B cell (primary cell): ENCODE data around the gene AK1. TPM values are rescaled to one million over a fixed set of nuclear protein-coding genes. Genes with fewer than 3 reads are reported as not detected.
A peak's percentile ranks its signal among the peaks of the same experiment; 100 is the strongest.

Source experiments
- ATAC-seq: fragments of 200-7000 bp; cut with Tn5 transposase; one replicate; pipeline ENCODE4 v1.10.0; 2021; ENCODE audit warnings: low read depth, mild to moderate bottlenecking, moderate number of reproducible peaks, moderate library complexity
- CTCF ChIA-PET: fragments of 350-600 bp; sonication (Branson Sonifier 250); formaldehyde crosslinking; loops from one replicate; lab custom pipeline; 2021; ENCODE audit warnings: antibody characterized with exemption, inconsistent platforms; lab: Charles Lee
- POLR2A ChIA-PET: fragments of 350-600 bp; sonication (Branson Sonifier 250); formaldehyde crosslinking; loops from one replicate; lab custom pipeline; 2021; ENCODE audit warnings: antibody characterized with exemption; lab: Charles Lee
- DNase-seq: peaks from one replicate; pipeline ENCODE4 v3.0.0; 2013
- H2AFZ ChIP-seq: 2 replicates; pipeline ENCODE4 v1.6.1; 2012; ENCODE audit warnings: mild to moderate bottlenecking, low read depth, low read length; ENCODE audit not compliant: insufficient read depth, poor library complexity, severe bottlenecking
- H3K27ac ChIP-seq, 2 donors: 1 replicate in 1 of 2; 2 replicates in 1 of 2; pipeline ENCODE4 v1.5.1; 2012 to 2013; ENCODE audit warnings: low read length in 2 of 2, mild to moderate bottlenecking in 2 of 2, moderate library complexity in 1 of 2
- H3K27me3 ChIP-seq, 4 experiments: fragments of 200-600 bp in 1 of 4; sonication (generic) in 1 of 4; replicated peaks in 1 of 4; 1 replicate in 2 of 4; 2 replicates in 2 of 4; pipeline versions ENCODE4 v1.6.1 to v1.7.0; 2013 to 2016; ENCODE audit warnings: low read length in 3 of 4, mild to moderate bottlenecking in 2 of 4, mixed read lengths in 1 of 4, moderate library complexity in 1 of 4; ENCODE audit not compliant: insufficient read depth in 4 of 4, control insufficient read depth in 3 of 4; ENCODE audit errors: control extremely low read depth in 1 of 4
- H3K36me3 ChIP-seq, 2 experiments: replicated peaks in 1 of 2; 1 replicate in 1 of 2; 2 replicates in 1 of 2; pipeline versions ENCODE4 v1.6.1 to v1.7.1; 2013; ENCODE audit warnings: low read length in 1 of 2; ENCODE audit not compliant: insufficient read depth in 2 of 2, control insufficient read depth in 1 of 2; ENCODE audit errors: control extremely low read depth in 1 of 2, extremely low read depth in 1 of 2
- H3K4me1 ChIP-seq, 2 donors: fragments of 200-600 bp in 1 of 2; sonication (generic) in 1 of 2; 1 replicate in 1 of 2; 2 replicates in 1 of 2; pipeline versions ENCODE4 v1.5.1 to v1.6.1; 2013 to 2017; ENCODE audit warnings: low read length in 2 of 2; ENCODE audit not compliant: control insufficient read depth in 2 of 2, insufficient read depth in 2 of 2
- H3K4me2 ChIP-seq: replicated peaks from 2 replicates; pipeline ENCODE3; 2012; ENCODE audit warnings: mild to moderate bottlenecking, low read depth, low read length; ENCODE audit not compliant: poor library complexity, severe bottlenecking
- H3K4me3 ChIP-seq, 5 experiments: fragments of 200-600 bp in 1 of 5; sonication (generic) in 1 of 5; 1 replicate in 3 of 5; 2 replicates in 2 of 5; pipeline versions ENCODE4 v1.5.1 to v1.7.0; 2011 to 2016; ENCODE audit warnings: low read length in 4 of 5, mild to moderate bottlenecking in 4 of 5, low read depth in 2 of 5, control low read depth in 1 of 5, moderate library complexity in 1 of 5; ENCODE audit not compliant: insufficient read depth in 1 of 5; ENCODE audit errors: control extremely low read depth in 1 of 5, extremely low read depth in 1 of 5
- H3K79me2 ChIP-seq: fragments of 200-600 bp; sonication (generic); one replicate; pipeline ENCODE4 v1.6.0; 2016; ENCODE audit warnings: low read length; ENCODE audit not compliant: control insufficient read depth, insufficient read depth
- H3K9ac ChIP-seq: fragments of 200-600 bp; sonication (generic); 2 replicates; pipeline ENCODE4 v1.6.1; 2017; ENCODE audit warnings: mild to moderate bottlenecking, low read length, moderate library complexity
- H3K9me3 ChIP-seq, 3 donors: one replicate each; pipeline versions ENCODE4 v1.6.1 to v1.7.1; 2013; ENCODE audit warnings: low read length in 2 of 3; ENCODE audit not compliant: control insufficient read depth in 2 of 3, insufficient read depth in 1 of 3; ENCODE audit errors: control extremely low read depth in 1 of 3
- H4K20me1 ChIP-seq: 2 replicates; pipeline ENCODE4 v1.6.0; 2012; ENCODE audit warnings: mild to moderate bottlenecking, low read length; ENCODE audit not compliant: insufficient read depth, control insufficient read depth, poor library complexity, severe bottlenecking
- H3K27ac Mint-ChIP-seq: one replicate; pipeline ENCODE4 v1.8.0; 2021; ENCODE audit warnings: mixed read lengths
- H3K27me3 Mint-ChIP-seq: one replicate; pipeline ENCODE4 v1.8.0; 2021; ENCODE audit warnings: mixed read lengths
- H3K4me1 Mint-ChIP-seq: one replicate; pipeline ENCODE4 v1.8.0; 2021; ENCODE audit warnings: mixed read lengths
- H3K4me3 Mint-ChIP-seq: one replicate; pipeline ENCODE4 v1.8.0; 2021; ENCODE audit warnings: mixed read lengths
- H3K9me3 Mint-ChIP-seq: one replicate; pipeline ENCODE4 v1.8.0; 2022; ENCODE audit warnings: mixed read lengths; ENCODE audit not compliant: insufficient read depth
- CTCF ChIP-seq: fragments of 200-600 bp; IDR thresholded peaks from one replicate; pipeline ENCODE4 v1.8.0; 2022; ENCODE audit warnings: antibody characterized with exemption, mild to moderate bottlenecking
- EZH2 ChIP-seq: IDR thresholded peaks from 2 replicates; pipeline ENCODE4 v1.6.1; 2012; ENCODE audit warnings: borderline replicate concordance, low read depth, mild to moderate bottlenecking, moderate library complexity, low read length; ENCODE audit not compliant: insufficient read depth, poor library complexity, severe bottlenecking
- WGBS: methylation state at CpG from one replicate; pipeline ENCODE4 v1.1.5; 2013; ENCODE audit warnings: missing lambda C conversion rate; ENCODE audit not compliant: insufficient coverage; 5-methylcytosine and 5-hydroxymethylcytosine counted together
- intact Hi-C: fragments of 100-400 bp; cut with micrococcal nuclease; formaldehyde crosslinking; loops from one replicate; pipeline ENCODE4 v1.10.0; 2022
- polyA plus RNA-seq: library from polyadenylated mRNA; depleted of rRNA; stranded (reverse); fragments of >200 nt; gene quantifications from 2 replicates; pipeline ENCODE4 v1.2.3, GENCODE V29; 2012
- total RNA-seq, 2 donors: library from RNA; stranded (reverse); fragments of 120-200 nt in 1 of 2; gene quantifications; 1 replicate in 1 of 2; 2 replicates in 1 of 2; pipeline versions ENCODE4 v1.2.3 to v1.2.4, GENCODE V29; 2013 to 2022

Gene AK1
- total and polyA plus RNA-seq, 2 donors (not counting 1 experiment from before 2014, with no cell fraction given) = 28.0 to 31.8 TPM

- no peaks in the 10 kb centered on the region for H3K36me3 ChIP-seq
- peak overlapping the region; percentile 64 for H2AFZ ChIP-seq
- H3K9me3 Mint-ChIP-seq = no peaks in the 10 kb centered on the region
- no peaks in the 10 kb centered on the region for H3K9me3 ChIP-seq
- no peaks in the 10 kb centered on the region for H4K20me1 ChIP-seq
- no peak overlapping the region for H3K27ac ChIP-seq
- peaks cover 21 to 36% of the 10 kb centered on the region in 2 donors for H3K4me1 ChIP-seq
- peaks cover 26% of the 10 kb centered on the region for H3K4me1 Mint-ChIP-seq
- peak overlapping the region; percentile 32 for H3K27ac Mint-ChIP-seq
- H3K9ac ChIP-seq = no peak overlapping the region
- intact Hi-C loops = no loop called here
- peaks cover 0 to 12% (median 3%) of the 10 kb centered on the region in 4 experiments for H3K27me3 ChIP-seq
- WGBS = 88% methylated on average over 15 of the region's 18 CpGs
- peaks cover 4% of the 10 kb centered on the region for H3K79me2 ChIP-seq
- H3K4me3 ChIP-seq = peak overlapping the region in 1 of 5 experiments; percentile 30
- DNase-seq = no peak
- H3K4me2 ChIP-seq = peak overlapping the region; percentile 79
- CTCF ChIA-PET = interaction anchor here (1.2 to 1.4 kb wide), 2 partner anchors 9 to 143 kb away, joined by 3 read pairs; partner anchors contain the start of gene TOR2A
- ATAC-seq = no peak
- no peaks in the 10 kb centered on the region for H3K27me3 Mint-ChIP-seq
- H3K4me3 Mint-ChIP-seq = peak overlapping the region; percentile 69
- POLR2A ChIA-PET = no interaction called here
- no peak for TF ChIP-seq EZH2
- TF ChIP-seq CTCF = no peak
Observed at GRCh38 chr9:127878001-127878651, 651 bp upstream of the AK1 start.

GRCh38 chr9:127876764-127877562, 512 bp downstream of the AK1 start:
- Histone ChIP-seq H3K9ac (peak overlapping the region; percentile 32), H3K27me3 (peaks cover 0 to 12% (median 3%) of the 10 kb centered on the region in 4 experiments), H4K20me1 (no peaks in the 10 kb centered on the region), H3K36me3 (no peaks in the 10 kb centered on the region), H3K4me1 (peaks cover 21 to 30% of the 10 kb centered on the region in 2 donors), H3K9me3 (no peaks in the 10 kb centered on the region), H2AFZ (peak overlapping the region; percentile 64), H3K27ac (no peak overlapping the region), H3K4me3 (peak overlapping the region in 3 of 5 experiments; percentile 25 to 34 (median 30)), H3K4me2 (peak overlapping the region; percentile 79), H3K79me2 (peaks cover 4% of the 10 kb centered on the region)
- Mint-ChIP-seq H3K9me3 (no peaks in the 10 kb centered on the region), H3K27ac (peak overlapping the region; percentile 26), H3K4me3 (peak overlapping the region; percentile 75), H3K4me1 (peaks cover 25% of the 10 kb centered on the region), H3K27me3 (no peaks in the 10 kb centered on the region)
- no peak for TF ChIP-seq EZH2
- TF ChIP-seq CTCF = no peak
- 45% methylated on average over 25 of the region's 26 CpGs for WGBS
- DNase-seq = no peak
- intact Hi-C loops = no loop called here
- ChIA-PET POLR2A (no interaction called here), CTCF (no interaction called here)
- no peak for ATAC-seq
